Colon (tissue), 2 donors: ENCODE results near the gene FAP.

Experiments used
- FAIRE-seq: peaks from 2 replicates; lab custom pipeline; 2012; peaks lifted over from hg19 to GRCh38; lab: Jason Lieb, UNC
- donor health status: control.
- donor health status: control.

FAP gene

DNA sequence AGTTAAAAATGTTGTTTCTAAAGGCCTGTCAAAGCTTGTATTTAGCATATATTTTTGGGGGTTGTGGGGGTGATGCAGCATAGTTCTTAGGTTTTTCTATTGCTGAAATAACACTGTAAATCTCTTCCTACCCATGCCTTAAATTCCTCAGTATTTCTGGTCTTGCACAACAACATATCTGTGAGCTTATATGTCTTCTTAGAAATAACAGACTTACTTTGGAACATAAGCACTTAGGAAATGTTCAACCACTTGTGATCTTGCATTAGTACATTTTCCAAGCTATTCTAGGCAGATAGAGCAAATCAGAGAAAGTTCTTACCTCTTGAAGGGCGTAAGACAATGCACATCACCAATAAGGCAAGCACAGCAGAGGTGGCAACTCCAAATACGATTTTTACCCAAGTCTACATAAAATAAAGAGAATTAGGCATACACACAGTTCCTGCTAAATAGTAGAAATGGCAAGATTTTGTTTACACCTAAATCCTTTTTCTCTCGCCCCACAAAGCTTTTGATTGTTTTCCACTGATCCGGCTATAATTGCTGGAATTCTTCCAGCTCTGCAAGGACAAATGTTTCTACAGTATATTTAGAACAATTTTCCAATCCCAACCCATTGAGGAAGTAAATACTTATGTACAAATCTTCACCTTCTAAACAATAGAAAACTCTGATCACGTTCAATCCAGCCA, 512 bp downstream of the FAP start:
- FAIRE-seq: no peak

GRCh38 chr2:162241571-162241970, 1.7 kb downstream of the FAP start:
- no peak for FAIRE-seq

GRCh38 chr2:162234620-162235462, 8.4 kb downstream of the FAP start:
- no peak for FAIRE-seq

DNA sequence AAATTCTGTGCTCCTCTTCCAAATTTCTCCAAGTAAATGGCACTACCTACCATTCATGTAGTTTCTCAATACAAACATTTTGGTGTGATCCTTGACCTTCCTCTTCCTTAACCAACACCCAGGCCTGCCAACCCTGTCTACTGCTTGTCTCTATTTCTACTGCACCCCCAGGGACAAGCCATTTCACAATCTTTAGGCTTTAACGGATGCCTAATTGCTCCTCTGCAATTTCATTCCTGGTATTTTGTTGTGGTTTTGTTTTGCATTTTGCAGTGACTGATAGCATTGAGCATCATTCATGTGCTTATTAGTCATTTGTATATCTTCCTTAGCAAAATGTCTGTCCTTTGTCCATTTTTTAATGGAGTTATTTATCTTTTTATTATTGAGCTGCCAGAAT, 10.0 kb downstream of the FAP start:
- no peak for FAIRE-seq

- no peak for FAIRE-seq
Observed at GRCh38 chr2:162232671-162233070, 10.6 kb downstream of the FAP start.

- FAIRE-seq: no peak
Observed at GRCh38 chr2:162232027-162232426, 11.2 kb downstream of the FAP start.

GRCh38 chr2:162230761-162231160, 12.5 kb downstream of the FAP start:
- no peak for FAIRE-seq

DNA sequence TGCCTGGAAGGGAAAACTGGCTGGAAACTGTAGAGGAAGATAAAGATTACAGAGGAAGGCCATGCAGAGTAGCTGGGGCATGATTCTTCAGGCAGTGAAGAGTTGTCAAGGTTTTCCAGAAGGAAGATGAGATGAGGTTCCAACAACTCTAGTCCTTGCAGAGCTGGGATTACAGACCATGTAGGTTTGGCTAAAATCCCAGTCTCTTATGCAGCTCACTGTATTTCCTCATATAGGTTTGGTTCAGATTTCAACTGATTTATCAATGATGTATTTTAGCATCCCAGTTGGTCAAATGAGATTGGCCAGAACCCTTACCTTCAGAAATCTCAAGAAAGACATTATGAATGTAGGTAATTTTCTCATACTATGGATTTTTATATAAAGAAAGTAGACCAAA, 16.4 kb downstream of the FAP start:
- FAIRE-seq: no peak

DNA sequence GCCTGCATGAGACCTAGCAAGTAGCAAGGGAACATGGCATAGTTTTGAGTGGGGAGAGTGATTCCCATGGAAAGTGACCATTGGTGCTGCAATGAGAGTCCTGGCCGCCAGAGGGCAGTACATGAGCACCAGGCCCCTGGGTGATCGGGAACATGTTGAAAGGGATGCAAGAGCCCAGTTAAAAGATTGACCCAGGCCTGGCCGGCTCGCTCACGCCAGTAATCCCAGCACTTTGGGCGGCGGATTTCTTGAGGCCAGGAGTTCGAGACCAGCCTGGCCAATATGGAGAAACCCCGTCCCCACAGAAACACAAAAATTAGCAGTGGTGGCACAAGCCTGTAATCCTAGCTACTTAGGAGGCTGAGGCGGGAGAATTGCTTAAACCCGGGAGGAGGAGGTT, 22.2 kb downstream of the FAP start:
- FAIRE-seq: no peak

GRCh38 chr2:162220368-162220767, 22.9 kb downstream of the FAP start:
- FAIRE-seq: no peak

GRCh38 chr2:162219426-162219825, 23.8 kb downstream of the FAP start:
- no peak for FAIRE-seq

DNA sequence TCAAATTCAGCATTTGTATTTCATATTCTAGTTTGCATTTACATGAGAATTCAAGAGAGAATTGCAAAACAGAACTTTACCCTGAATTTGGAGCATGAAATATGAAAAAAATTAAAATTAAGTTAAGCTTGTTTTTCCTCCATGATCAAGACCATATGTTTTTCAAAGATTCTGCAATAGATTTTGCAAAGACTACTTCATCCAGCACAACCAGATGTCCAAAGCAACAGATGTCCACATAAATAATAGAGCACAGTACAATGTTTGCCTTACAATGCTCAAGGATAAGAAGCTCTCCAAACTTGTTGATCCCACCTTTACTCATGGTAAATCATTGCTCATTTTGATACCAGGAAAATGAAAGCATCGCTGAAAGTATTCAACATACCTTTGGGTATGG, 25.6 kb downstream of the FAP start:
- no peak for FAIRE-seq

GRCh38 chr2:162215162-162215561, 28.1 kb downstream of the FAP start:
- no peak for FAIRE-seq

- no peak for FAIRE-seq
Observed at GRCh38 chr2:162212366-162212765, 30.9 kb downstream of the FAP start.

DNA sequence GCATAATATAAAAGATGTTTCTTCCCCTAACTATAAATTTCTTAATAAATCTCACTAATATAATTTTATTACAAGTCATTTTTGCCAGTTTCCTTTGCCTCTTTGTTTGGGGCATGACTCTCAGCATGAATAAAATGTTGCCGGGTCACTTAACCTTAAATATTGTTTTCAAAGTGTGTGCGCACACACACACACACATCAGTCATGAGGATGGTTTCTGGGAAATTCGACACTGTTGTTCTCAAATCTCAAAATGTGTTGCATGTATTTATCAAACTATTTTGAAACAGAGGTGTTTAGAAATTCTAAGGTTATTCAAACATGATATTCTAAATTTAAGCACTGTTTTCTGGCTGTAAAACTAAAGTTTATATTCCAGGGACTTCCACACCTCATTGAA, 31.5 kb downstream of the FAP start:
- no peak for FAIRE-seq

DNA sequence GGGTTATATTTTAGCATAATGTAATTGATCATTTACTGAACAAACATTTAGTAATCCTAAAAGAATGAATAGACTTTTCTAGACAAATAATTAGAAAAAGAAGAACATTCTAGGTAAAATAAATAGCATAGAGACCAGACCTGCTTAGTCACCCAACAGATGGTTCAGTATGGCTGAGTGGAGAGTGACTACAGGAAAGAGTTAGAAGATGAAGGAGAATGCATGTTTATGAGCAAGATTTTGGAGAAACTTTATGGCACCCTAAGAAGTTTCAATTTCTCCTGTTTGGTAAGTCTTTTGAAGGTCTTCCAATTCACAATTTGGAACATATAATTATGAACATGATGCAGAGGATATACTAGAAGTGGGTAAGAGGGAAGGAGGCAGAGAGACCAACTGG, 32.9 kb downstream of the FAP start:
- FAIRE-seq: no peak

- FAIRE-seq: no peak
Observed at GRCh38 chr2:162202203-162202602, 41.0 kb downstream of the FAP start.

DNA sequence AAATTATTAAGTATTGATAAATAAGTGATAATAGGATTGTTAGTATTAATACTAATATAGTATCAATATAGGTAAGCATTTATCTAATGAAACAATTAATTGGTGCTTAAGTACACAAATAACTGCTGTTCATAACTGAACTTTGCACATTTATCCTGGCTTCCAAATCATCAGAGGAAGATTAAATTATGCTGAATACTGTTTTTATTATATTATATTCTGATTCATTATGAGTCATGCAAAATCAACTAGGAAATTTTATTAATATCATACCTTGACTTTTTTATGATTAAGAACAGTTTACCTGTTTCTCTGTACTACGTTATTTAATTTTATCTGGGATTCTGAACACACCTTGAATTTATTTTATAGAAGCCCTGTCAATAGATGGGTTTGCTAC, 42.6 kb downstream of the FAP start:
- FAIRE-seq: no peak

DNA sequence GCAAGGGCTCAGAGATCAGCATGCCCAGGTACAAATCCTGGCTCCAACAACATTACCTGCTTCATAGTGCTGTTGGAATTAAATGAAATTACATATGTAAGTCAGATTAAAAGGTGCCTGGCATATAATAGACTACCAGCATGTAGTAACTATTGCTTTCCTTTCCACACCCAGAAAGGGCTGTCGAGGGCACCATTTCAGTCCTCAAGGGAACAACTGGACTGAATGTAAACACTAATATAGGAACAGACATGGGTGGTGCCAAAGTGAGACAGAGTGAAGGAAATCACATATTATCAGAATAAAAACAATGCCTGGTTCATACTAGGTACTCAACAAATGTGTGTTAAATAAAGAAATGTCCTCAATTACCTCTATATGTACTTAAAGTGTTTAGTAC, 43.3 kb downstream of the FAP start:
- no peak for FAIRE-seq

DNA sequence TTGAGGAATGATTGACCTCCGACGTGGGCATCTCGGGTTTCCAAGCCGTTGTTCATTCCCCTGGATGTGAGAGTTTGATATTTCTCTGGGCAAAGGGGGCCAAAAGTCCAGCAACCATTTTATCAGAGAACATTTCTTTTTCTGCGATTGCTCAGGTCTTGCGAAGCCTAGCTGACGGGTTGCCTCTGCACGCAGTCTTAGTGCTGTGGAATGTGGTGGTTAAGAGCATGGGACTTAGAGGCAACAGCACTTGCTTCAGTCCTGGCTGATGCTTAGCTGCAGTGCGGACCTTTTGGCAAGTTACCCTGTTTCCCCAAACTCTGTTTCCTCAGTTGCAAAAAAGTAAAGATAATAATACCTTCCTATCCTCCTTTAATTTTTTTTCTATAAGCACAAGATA, 45.0 kb downstream of the FAP start:
- no peak for FAIRE-seq

- FAIRE-seq: no peak
Observed at GRCh38 chr2:162197069-162197825, 46.0 kb downstream of the FAP start.

DNA sequence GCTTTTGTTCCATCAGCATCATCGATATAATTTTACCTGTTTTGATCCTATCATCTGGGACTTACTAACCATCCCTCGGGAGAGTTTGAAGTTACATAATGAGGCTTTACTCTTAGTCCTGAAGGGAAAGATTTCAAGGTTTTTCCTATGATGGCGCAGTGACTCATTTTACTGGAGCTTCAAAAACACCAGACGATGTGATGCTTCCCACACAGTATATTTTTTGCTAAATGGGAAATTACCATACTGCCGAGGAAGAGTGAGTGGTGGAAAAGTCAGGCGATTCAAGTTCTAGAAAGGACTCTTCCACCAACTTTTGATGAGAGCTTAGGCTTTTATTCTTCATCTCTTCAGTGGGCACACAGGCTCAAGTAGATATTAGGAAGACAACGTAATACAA, 46.6 kb downstream of the FAP start:
- FAIRE-seq: no peak

- no peak for FAIRE-seq
Observed at GRCh38 chr2:162188451-162188850, 54.8 kb downstream of the FAP start.
